OCI-LY1 (cell line): Measurements from ENCODE around the gene MACROD2.

Experiments
- CTCF ChIP-seq: fragments of 200-600 bp; sonication (generic), shearing (Covaris generic); IDR thresholded peaks from 2 replicates; pipeline ENCODE4 v1.5.1; 2017; ENCODE audit warnings: mild to moderate bottlenecking, antibody characterized with exemption, low read length, moderate library complexity, mixed read lengths
- EZH2 ChIP-seq: fragments of 200-600 bp; sonication (generic), shearing (Covaris generic); IDR thresholded peaks from 2 replicates; pipeline ENCODE4 v1.8.0; 2017; ENCODE audit warnings: borderline replicate concordance, mixed run types, mild to moderate bottlenecking, antibody characterized with exemption, low read length, moderate library complexity, mixed read lengths

GRCh38 chr20:14866841-14867514 is 871.7 kb downstream of the MACROD2 start:
- TF ChIP-seq CTCF = no peak
- TF ChIP-seq EZH2 = no peak
